NB4 (cell line): Measurements from ENCODE around the gene ANKRD11.
"Not testable (repeated sequence)": the region's sequence is repeated elsewhere in the genome, so short reads cannot be mapped to it uniquely, and the experiment has no call there.

ENCODE experiments used
- MAX ChIP-seq: IDR thresholded peaks from 2 replicates; pipeline ENCODE4 v1.6.1; 2011; ENCODE audit warnings: low read depth, low read length
- MYC ChIP-seq: IDR thresholded peaks from 2 replicates; pipeline ENCODE4 v1.6.1; 2011; ENCODE audit warnings: low read depth, low read length
- POLR2A ChIP-seq: IDR thresholded peaks from 2 replicates; pipeline ENCODE4 v1.6.1; 2011; ENCODE audit warnings: mild to moderate bottlenecking; ENCODE audit not compliant: insufficient read length; ENCODE audit errors: extremely low read depth
- TF ChIP-seq, protein P1 (sequence below): IDR thresholded peaks from one replicate; pipeline ENCODE4 v1.5.1; 2012; ENCODE audit warnings: low read depth, low read length

GRCh38 chr16:89267746-89268145 lies 222.6 kb downstream of the ANKRD11 start:
- TF ChIP-seq, protein P1, sequence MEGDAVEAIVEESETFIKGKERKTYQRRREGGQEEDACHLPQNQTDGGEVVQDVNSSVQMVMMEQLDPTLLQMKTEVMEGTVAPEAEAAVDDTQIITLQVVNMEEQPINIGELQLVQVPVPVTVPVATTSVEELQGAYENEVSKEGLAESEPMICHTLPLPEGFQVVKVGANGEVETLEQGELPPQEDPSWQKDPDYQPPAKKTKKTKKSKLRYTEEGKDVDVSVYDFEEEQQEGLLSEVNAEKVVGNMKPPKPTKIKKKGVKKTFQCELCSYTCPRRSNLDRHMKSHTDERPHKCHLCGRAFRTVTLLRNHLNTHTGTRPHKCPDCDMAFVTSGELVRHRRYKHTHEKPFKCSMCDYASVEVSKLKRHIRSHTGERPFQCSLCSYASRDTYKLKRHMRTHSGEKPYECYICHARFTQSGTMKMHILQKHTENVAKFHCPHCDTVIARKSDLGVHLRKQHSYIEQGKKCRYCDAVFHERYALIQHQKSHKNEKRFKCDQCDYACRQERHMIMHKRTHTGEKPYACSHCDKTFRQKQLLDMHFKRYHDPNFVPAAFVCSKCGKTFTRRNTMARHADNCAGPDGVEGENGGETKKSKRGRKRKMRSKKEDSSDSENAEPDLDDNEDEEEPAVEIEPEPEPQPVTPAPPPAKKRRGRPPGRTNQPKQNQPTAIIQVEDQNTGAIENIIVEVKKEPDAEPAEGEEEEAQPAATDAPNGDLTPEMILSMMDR, result not testable (repeated sequence)
- TF ChIP-seq MYC, POLR2A, MAX: not testable (repeated sequence)
